Esophagus squamous epithelium (tissue), 4 donors: Measurements from ENCODE around the gene ADAMTS12.

Source experiments
- CTCF ChIP-seq, 6 experiments: fragments of 450-650 bp in 4 of 6; fragments of 200-600 bp in 2 of 6; sonication (generic) in 2 of 6; IDR thresholded peaks; one replicate each; pipeline ENCODE4 v1.5.1; 2016 to 2019; ENCODE audit warnings: antibody characterized with exemption in 6 of 6, mild to moderate bottlenecking in 4 of 6, moderate library complexity in 4 of 6
- POLR2A ChIP-seq, 4 donors: fragments of 450-650 bp; IDR thresholded peaks; one replicate each; pipeline ENCODE4 v1.6.1; 2017; ENCODE audit warnings: antibody characterized with exemption in 4 of 4, mild to moderate bottlenecking in 4 of 4, moderate library complexity in 3 of 4

DNA sequence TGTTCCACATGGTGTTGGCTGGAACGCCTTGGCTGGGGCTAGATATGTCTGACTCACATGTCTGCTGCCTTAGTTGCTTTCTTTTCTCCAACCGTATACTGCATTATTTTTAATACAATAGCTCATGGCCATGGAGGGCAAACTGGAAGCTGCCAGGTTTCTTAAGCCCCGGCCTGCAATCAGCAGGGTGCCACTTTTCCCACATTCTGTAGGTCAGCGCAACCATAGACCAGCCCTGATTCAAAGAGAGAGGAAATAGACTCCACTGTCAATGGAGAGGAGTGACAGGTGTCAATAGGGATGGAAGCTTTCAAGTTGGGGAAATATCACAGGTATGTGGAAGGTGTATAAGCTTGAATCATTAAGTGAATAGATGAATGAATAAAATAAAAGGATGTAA, 390.5 kb downstream of the ADAMTS12 start:
- no peak for TF ChIP-seq CTCF (IDR thresholded peaks at IDR 0.05)
- no peak for TF ChIP-seq POLR2A (IDR thresholded peaks at IDR 0.05)
